HCT116 (cell line): ENCODE measurements around the gene GLRA3. TPM values are rescaled to one million over a fixed set of nuclear protein-coding genes. Genes with fewer than 3 reads are reported as not detected.

ENCODE experiments used
- ATAC-seq: fragments of 200-7000 bp; cut with Tn5 transposase; 2 replicates; pipeline ENCODE4 v1.9.1; 2020; ENCODE audit warnings: mild to moderate bottlenecking, moderate library complexity
- BruUV-seq: library from RNA; stranded (reverse); fragments of 400-500 nt; replicated peaks from 2 replicates; lab custom pipeline; 2021; lab: Mats Ljungman, UMichigan
- CTCF ChIA-PET: fragments of 300-600 bp; sonication (Branson Sonifier 250); formaldehyde crosslinking; loops from one replicate; lab custom pipeline; 2021; ENCODE audit warnings: antibody characterized with exemption; lab: Charles Lee
- POLR2A ChIA-PET: fragments of 300-600, 350-600 bp; sonication (Branson Sonifier 250); formaldehyde crosslinking; loops from one replicate; lab custom pipeline; 2021; ENCODE audit warnings: antibody characterized with exemption; lab: Charles Lee
- RAD21 ChIA-PET, 2 experiments: fragments of 300-600 bp; sonication (Branson Sonifier 250); formaldehyde crosslinking; loops; one replicate each; lab custom pipeline; 2023; ENCODE audit warnings: low total read pairs in 2 of 2; ENCODE audit not compliant: uncharacterized antibody in 2 of 2, unreplicated experiment in 2 of 2, low non-redundant PET in 1 of 2; lab: Charles Lee
- DNase-seq: peaks from one replicate; pipeline ENCODE4 v3.0.0-alpha.2; 2010; ENCODE audit warnings: low read depth, low spot score
- H2AFZ ChIP-seq: fragments of 200-600 bp; shearing (Covaris generic), sonication (generic); 2 replicates; pipeline ENCODE4 v1.6.1; 2017; ENCODE audit warnings: low read depth, mixed run types, mixed read lengths, antibody characterized with exemption, low read length; ENCODE audit not compliant: poor library complexity, severe bottlenecking
- H3K27ac ChIP-seq: 2 replicates; pipeline ENCODE4 v1.5.1; 2012; ENCODE audit warnings: low read depth, low read length
- H3K27me3 ChIP-seq: fragments of 200-600 bp; sonication (generic); 2 replicates; pipeline ENCODE4 v1.6.1; 2016; ENCODE audit warnings: mixed run types, low read length, mixed read lengths; ENCODE audit not compliant: insufficient read depth
- H3K36me3 ChIP-seq, 2 experiments: fragments of 200-500 bp in 1 of 2; fragments of 200-600 bp in 1 of 2; sonication (Bioruptor generic) in 1 of 2; sonication (generic) in 1 of 2; 2 replicates each; pipeline versions ENCODE4 v1.5.1 to v1.6.1; 2014 to 2016; ENCODE audit warnings: low read length in 2 of 2, inconsistent platforms in 1 of 2, mixed read lengths in 1 of 2, mixed run types in 1 of 2; ENCODE audit not compliant: insufficient read depth in 2 of 2, control insufficient read depth in 1 of 2
- H3K4me1 ChIP-seq, 2 experiments: fragments of 200-600 bp in 1 of 2; sonication (generic) in 1 of 2; 2 replicates each; pipeline versions ENCODE4 v1.5.1 to v1.6.1; 2012 to 2017; ENCODE audit warnings: low read length in 2 of 2, inconsistent platforms in 1 of 2, mild to moderate bottlenecking in 1 of 2, mixed read lengths in 1 of 2, mixed run types in 1 of 2, moderate library complexity in 1 of 2; ENCODE audit not compliant: insufficient read depth in 2 of 2, control insufficient read depth in 1 of 2
- H3K4me2 ChIP-seq: fragments of 200-600 bp; sonication (generic); 2 replicates; pipeline ENCODE4 v1.6.1; 2017; ENCODE audit warnings: mixed run types, low read length, mixed read lengths
- H3K4me3 ChIP-seq, 2 experiments: fragments of 200-600 bp in 1 of 2; sonication (generic) in 1 of 2; replicated peaks in 1 of 2; 2 replicates each; pipeline ENCODE4 v1.5.1; 2011 to 2016; ENCODE audit warnings: low read length in 2 of 2, control low read depth in 1 of 2, low read depth in 1 of 2, mild to moderate bottlenecking in 1 of 2, mixed read lengths in 1 of 2, mixed run types in 1 of 2
- H3K79me2 ChIP-seq: fragments of 200-600 bp; sonication (generic); 2 replicates; pipeline ENCODE4 v1.6.1; 2017; ENCODE audit warnings: mild to moderate bottlenecking, mixed run types, low read length, moderate library complexity, mixed read lengths; ENCODE audit not compliant: insufficient read depth
- H3K9ac ChIP-seq: fragments of 200-600 bp; sonication (generic); 2 replicates; pipeline ENCODE4 v1.6.1; 2016; ENCODE audit warnings: low read length, mixed read lengths
- H3K9me2 ChIP-seq: fragments of 200-600 bp; sonication (generic), shearing (Covaris generic); 2 replicates; pipeline ENCODE4 v1.6.1; 2017; ENCODE audit warnings: mixed run types, mild to moderate bottlenecking, moderate library complexity; ENCODE audit not compliant: insufficient read depth
- H3K9me3 ChIP-seq, 2 experiments: fragments of 200-500 bp in 1 of 2; fragments of 200-600 bp in 1 of 2; sonication (Bioruptor generic) in 1 of 2; sonication (generic) in 1 of 2; 2 replicates each; pipeline ENCODE4 v1.6.1; 2014 to 2017; ENCODE audit warnings: low read length in 2 of 2, mixed read lengths in 2 of 2, inconsistent platforms in 1 of 2, low read depth in 1 of 2, mild to moderate bottlenecking in 1 of 2, mixed run types in 1 of 2, moderate library complexity in 1 of 2; ENCODE audit not compliant: control insufficient read depth in 1 of 2, insufficient read depth in 1 of 2
- H4K20me1 ChIP-seq: fragments of 200-600 bp; sonication (generic), shearing (Covaris generic); 2 replicates; pipeline ENCODE4 v1.6.1; 2017; ENCODE audit warnings: mixed run types, mild to moderate bottlenecking, moderate library complexity; ENCODE audit not compliant: insufficient read depth
- ELF1 ChIP-seq: IDR thresholded peaks from 2 replicates; pipeline ENCODE4 v1.6.1; 2012; ENCODE audit warnings: low read depth, borderline replicate concordance
- FOSL1 ChIP-seq: IDR thresholded peaks from 2 replicates; pipeline ENCODE4 v1.6.1; 2012; ENCODE audit warnings: low read depth
- JUND ChIP-seq: IDR thresholded peaks from 2 replicates; pipeline ENCODE4 v1.6.1; 2012
- POLR2AphosphoS5 ChIP-seq: IDR thresholded peaks from 2 replicates; pipeline ENCODE4 v1.6.1; 2011; ENCODE audit warnings: mild to moderate bottlenecking, low read depth, low read length, moderate library complexity
- SIN3A ChIP-seq: IDR thresholded peaks from 2 replicates; pipeline ENCODE4 v1.6.1; 2012; ENCODE audit warnings: low read depth
- SRF ChIP-seq: IDR thresholded peaks from 2 replicates; pipeline ENCODE4 v1.6.1; 2012; ENCODE audit warnings: low read depth
- TCF7L2 ChIP-seq: IDR thresholded peaks from 2 replicates; pipeline ENCODE4 v1.7.0; 2011; ENCODE audit warnings: borderline replicate concordance, inconsistent platforms; ENCODE audit not compliant: insufficient read depth, insufficient read length; ENCODE audit errors: extremely low read depth
- YY1 ChIP-seq: IDR thresholded peaks from 2 replicates; pipeline ENCODE4 v1.6.1; 2011; ENCODE audit warnings: low read length, low read depth, moderate library complexity, mild to moderate bottlenecking; ENCODE audit not compliant: insufficient replicate concordance; ENCODE audit errors: extremely low read depth
- ZFX ChIP-seq: fragments of 450-650 bp; IDR thresholded peaks from 2 replicates; pipeline ENCODE4 v1.6.1; 2017
- intact Hi-C: fragments of 100-400 bp; cut with micrococcal nuclease; formaldehyde crosslinking; loops from 2 replicates; pipeline ENCODE4 v1.10.0; 2022
- total RNA-seq: library from RNA; stranded (reverse); gene quantifications from one replicate; pipeline ENCODE4 v1.2.1, GENCODE V29; 2021; ENCODE audit not compliant: unreplicated experiment
- TF ChIP-seq, protein P1 (sequence below): IDR thresholded peaks from 2 replicates; pipeline ENCODE4 v1.6.1; 2012; ENCODE audit warnings: low read depth
- TF ChIP-seq, protein P2 (sequence below): IDR thresholded peaks from 2 replicates; pipeline ENCODE4 v1.6.1; 2011; ENCODE audit warnings: mild to moderate bottlenecking, low read length, moderate library complexity; ENCODE audit not compliant: insufficient replicate concordance; ENCODE audit errors: extremely low read depth

The GLRA3 gene
- total RNA-seq, 1 experiment from 2014 or later: not detected

DNA sequence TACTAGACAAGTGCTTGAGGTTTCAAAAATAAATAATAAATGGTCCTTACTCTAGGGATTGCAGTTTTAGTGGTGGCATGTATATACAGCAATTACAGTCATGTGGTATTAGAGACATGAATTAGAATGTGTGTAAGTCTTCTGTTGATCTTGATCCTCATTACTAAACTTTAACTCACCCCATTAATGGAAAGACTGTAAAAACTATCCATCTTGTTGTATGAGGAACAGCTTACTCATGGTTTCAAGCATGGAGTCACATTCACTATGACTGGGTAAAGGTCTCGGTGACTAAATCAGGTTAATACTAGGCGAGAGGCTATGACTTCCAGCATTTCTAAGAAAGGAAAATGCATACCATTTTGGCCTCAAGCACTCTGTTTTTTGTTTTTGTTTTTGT lies 199.8 kb downstream of the GLRA3 start:
- H3K4me3 ChIP-seq: no peak overlapping the region
- H2AFZ ChIP-seq: no peak overlapping the region
- H3K9ac ChIP-seq: no peak overlapping the region
- H3K27ac ChIP-seq: no peak overlapping the region
- ChIA-PET RAD21 (no interaction called here), CTCF (no interaction called here), POLR2A (no interaction called here)
- BruUV-seq: no TSS peak
- no peak for TF ChIP-seq ELF1
- no peak for TF ChIP-seq JUND
- H3K79me2 ChIP-seq: no peaks in the 10 kb centered on the region
- H3K27me3 ChIP-seq: no peaks in the 10 kb centered on the region
- H3K36me3 ChIP-seq: no peaks in the 10 kb centered on the region
- H3K9me3 ChIP-seq: no peaks in the 10 kb centered on the region
- no peaks in the 10 kb centered on the region for H3K9me2 ChIP-seq
- intact Hi-C loops: no loop called here
- no peaks in the 10 kb centered on the region for H3K4me1 ChIP-seq
- DNase-seq: no peak
- ATAC-seq: no peak
- H3K4me2 ChIP-seq: no peak overlapping the region
- no peaks in the 10 kb centered on the region for H4K20me1 ChIP-seq

DNA sequence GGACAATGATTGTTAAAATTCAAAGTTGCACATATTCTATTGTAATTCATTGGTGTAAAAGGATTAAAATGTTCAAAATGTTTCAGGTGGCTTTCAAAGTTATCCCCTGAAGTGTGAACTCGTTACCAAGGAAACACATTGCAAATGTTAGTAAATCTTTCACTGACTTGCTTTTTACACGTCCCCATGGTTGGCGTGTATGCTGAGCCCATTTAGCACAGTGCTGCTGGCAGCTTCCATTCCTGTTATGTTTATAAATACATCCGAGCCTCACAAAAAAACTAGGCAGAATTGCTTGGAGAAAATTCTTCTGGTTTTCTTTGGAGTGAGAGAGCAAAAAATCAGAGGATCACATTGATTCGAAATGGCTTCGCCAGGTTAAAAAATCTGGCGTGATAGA lies 200.9 kb downstream of the GLRA3 start:
- DNase-seq: no peak
- intact Hi-C loops: no loop called here
- Histone ChIP-seq H3K36me3 (no peaks in the 10 kb centered on the region), H2AFZ (no peak overlapping the region), H3K4me3 (no peak overlapping the region), H3K27me3 (no peaks in the 10 kb centered on the region), H3K9me2 (no peaks in the 10 kb centered on the region), H3K9ac (no peak overlapping the region), H3K27ac (no peak overlapping the region), H3K9me3 (no peaks in the 10 kb centered on the region), H3K79me2 (no peaks in the 10 kb centered on the region), H3K4me2 (no peak overlapping the region), H3K4me1 (no peaks in the 10 kb centered on the region), H4K20me1 (no peaks in the 10 kb centered on the region)
- ChIA-PET CTCF (no interaction called here), POLR2A (no interaction called here), RAD21 (no interaction called here)
- TF ChIP-seq SIN3A (no peak), YY1 (no peak), ZFX (no peak), TCF7L2 (no peak), FOSL1 (no peak), POLR2AphosphoS5 (no peak), SRF (no peak)
- TF ChIP-seq, protein P1, sequence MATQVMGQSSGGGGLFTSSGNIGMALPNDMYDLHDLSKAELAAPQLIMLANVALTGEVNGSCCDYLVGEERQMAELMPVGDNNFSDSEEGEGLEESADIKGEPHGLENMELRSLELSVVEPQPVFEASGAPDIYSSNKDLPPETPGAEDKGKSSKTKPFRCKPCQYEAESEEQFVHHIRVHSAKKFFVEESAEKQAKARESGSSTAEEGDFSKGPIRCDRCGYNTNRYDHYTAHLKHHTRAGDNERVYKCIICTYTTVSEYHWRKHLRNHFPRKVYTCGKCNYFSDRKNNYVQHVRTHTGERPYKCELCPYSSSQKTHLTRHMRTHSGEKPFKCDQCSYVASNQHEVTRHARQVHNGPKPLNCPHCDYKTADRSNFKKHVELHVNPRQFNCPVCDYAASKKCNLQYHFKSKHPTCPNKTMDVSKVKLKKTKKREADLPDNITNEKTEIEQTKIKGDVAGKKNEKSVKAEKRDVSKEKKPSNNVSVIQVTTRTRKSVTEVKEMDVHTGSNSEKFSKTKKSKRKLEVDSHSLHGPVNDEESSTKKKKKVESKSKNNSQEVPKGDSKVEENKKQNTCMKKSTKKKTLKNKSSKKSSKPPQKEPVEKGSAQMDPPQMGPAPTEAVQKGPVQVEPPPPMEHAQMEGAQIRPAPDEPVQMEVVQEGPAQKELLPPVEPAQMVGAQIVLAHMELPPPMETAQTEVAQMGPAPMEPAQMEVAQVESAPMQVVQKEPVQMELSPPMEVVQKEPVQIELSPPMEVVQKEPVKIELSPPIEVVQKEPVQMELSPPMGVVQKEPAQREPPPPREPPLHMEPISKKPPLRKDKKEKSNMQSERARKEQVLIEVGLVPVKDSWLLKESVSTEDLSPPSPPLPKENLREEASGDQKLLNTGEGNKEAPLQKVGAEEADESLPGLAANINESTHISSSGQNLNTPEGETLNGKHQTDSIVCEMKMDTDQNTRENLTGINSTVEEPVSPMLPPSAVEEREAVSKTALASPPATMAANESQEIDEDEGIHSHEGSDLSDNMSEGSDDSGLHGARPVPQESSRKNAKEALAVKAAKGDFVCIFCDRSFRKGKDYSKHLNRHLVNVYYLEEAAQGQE: no peak
- TF ChIP-seq, protein P2, sequence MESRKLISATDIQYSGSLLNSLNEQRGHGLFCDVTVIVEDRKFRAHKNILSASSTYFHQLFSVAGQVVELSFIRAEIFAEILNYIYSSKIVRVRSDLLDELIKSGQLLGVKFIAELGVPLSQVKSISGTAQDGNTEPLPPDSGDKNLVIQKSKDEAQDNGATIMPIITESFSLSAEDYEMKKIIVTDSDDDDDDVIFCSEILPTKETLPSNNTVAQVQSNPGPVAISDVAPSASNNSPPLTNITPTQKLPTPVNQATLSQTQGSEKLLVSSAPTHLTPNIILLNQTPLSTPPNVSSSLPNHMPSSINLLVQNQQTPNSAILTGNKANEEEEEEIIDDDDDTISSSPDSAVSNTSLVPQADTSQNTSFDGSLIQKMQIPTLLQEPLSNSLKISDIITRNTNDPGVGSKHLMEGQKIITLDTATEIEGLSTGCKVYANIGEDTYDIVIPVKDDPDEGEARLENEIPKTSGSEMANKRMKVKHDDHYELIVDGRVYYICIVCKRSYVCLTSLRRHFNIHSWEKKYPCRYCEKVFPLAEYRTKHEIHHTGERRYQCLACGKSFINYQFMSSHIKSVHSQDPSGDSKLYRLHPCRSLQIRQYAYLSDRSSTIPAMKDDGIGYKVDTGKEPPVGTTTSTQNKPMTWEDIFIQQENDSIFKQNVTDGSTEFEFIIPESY: no peak
- ATAC-seq: no peak
- BruUV-seq: no TSS peak
